ENCODE results near the gene RTN4IP1. TPM values are rescaled to one million over a fixed set of nuclear protein-coding genes. Genes with fewer than 3 reads are reported as not detected.

RTN4IP1 gene
- total RNA-seq, 1 donor from 2014 or later: 7.6 TPM

- peaks cover 17% of the 10 kb centered on the region for H3K36me3 ChIP-seq (ENCODE audit: control insufficient read depth, insufficient read depth, low read length)
Measured at GRCh38 chr6:106528521-106528920, 100.8 kb downstream of the RTN4IP1 start.

GRCh38 chr6:106527979-106528378, 101.3 kb downstream of the RTN4IP1 start:
- DNase-seq (ENCODE audit: low read depth): peak; percentile 99
- no peak overlapping the region for H3K4me3 ChIP-seq (ENCODE audit: low read depth, low read length)
- no peak for FAIRE-seq
- no peak for TF ChIP-seq CTCF (IDR thresholded peaks at IDR 0.05; ENCODE audit: insufficient read depth, low read length, severe bottlenecking)
- H3K36me3 ChIP-seq (ENCODE audit: control insufficient read depth, insufficient read depth, low read length): peaks cover 14% of the 10 kb centered on the region
- H3K27me3 ChIP-seq (ENCODE audit: control insufficient read depth, insufficient read depth, low read length): no peaks in the 10 kb centered on the region

More at GRCh38 chr6:106528521-106528920, 100.8 kb downstream of the RTN4IP1 start:
- FAIRE-seq: no peak
- TF ChIP-seq CTCF (IDR thresholded peaks at IDR 0.05; ENCODE audit: insufficient read depth, low read length, severe bottlenecking): no peak
- H3K27me3 ChIP-seq (ENCODE audit: control insufficient read depth, insufficient read depth, low read length): no peaks in the 10 kb centered on the region
- peak overlapping the region; percentile 8 for H3K4me3 ChIP-seq (ENCODE audit: low read depth, low read length)
- peak; percentile 57 for DNase-seq (ENCODE audit: low read depth)

GRCh38 chr6:106527117-106527516, 102.2 kb downstream of the RTN4IP1 start:
- H3K4me3 ChIP-seq (ENCODE audit: low read depth, low read length): no peak overlapping the region
- H3K27me3 ChIP-seq (ENCODE audit: control insufficient read depth, insufficient read depth, low read length): no peaks in the 10 kb centered on the region
- DNase-seq (ENCODE audit: low read depth) (peak; percentile 82), FAIRE-seq (no peak)
- no peak for TF ChIP-seq CTCF (IDR thresholded peaks at IDR 0.05; ENCODE audit: insufficient read depth, low read length, severe bottlenecking)
- H3K36me3 ChIP-seq (ENCODE audit: control insufficient read depth, insufficient read depth, low read length): peaks cover 14% of the 10 kb centered on the region

- no peak overlapping the region for H3K4me3 ChIP-seq (ENCODE audit: low read depth, low read length)
- TF ChIP-seq CTCF (IDR thresholded peaks at IDR 0.05; ENCODE audit: insufficient read depth, low read length, severe bottlenecking): no peak
- H3K36me3 ChIP-seq (ENCODE audit: control insufficient read depth, insufficient read depth, low read length): peaks cover 14% of the 10 kb centered on the region
- DNase-seq (ENCODE audit: low read depth): peak; percentile 36
- H3K27me3 ChIP-seq (ENCODE audit: control insufficient read depth, insufficient read depth, low read length): no peaks in the 10 kb centered on the region
- FAIRE-seq: no peak
Measured at GRCh38 chr6:106525882-106526275, 103.4 kb downstream of the RTN4IP1 start.

- peak overlapping the region; percentile 18 for H3K4me3 ChIP-seq (ENCODE audit: low read depth, low read length)
- DNase-seq (ENCODE audit: low read depth) (peak; percentile 48), FAIRE-seq (no peak)
- no peaks in the 10 kb centered on the region for H3K27me3 ChIP-seq (ENCODE audit: control insufficient read depth, insufficient read depth, low read length)
- peaks cover 15% of the 10 kb centered on the region for H3K36me3 ChIP-seq (ENCODE audit: control insufficient read depth, insufficient read depth, low read length)
- no peak for TF ChIP-seq CTCF (IDR thresholded peaks at IDR 0.05; ENCODE audit: insufficient read depth, low read length, severe bottlenecking)
Measured at GRCh38 chr6:106525107-106525881, 104.0 kb downstream of the RTN4IP1 start.
